ENCODE results near the gene NCR2. TPM values are rescaled to one million over a fixed set of nuclear protein-coding genes. Genes with fewer than 3 reads are reported as not detected.

Gene NCR2
- total and polyA plus RNA-seq, 9 of the 15 experiments (the other 6 are each of a cell fraction or from before 2014, with no cell fraction given) = not detected

- H3K36me3 ChIP-seq (ENCODE audit: control insufficient read depth, insufficient read depth, low read length) = no peaks in the 10 kb centered on the region
- H3K27ac ChIP-seq (ENCODE audit: extremely low read depth, low read depth, low read length) = no peak overlapping the region
- peak; percentile 69 to 78 (median 76) for DNase-seq (ENCODE audit: extremely low read depth in 1 of 4, low spot score in 3 of 4)
- no TSS peak for BruUV-seq (replicated peaks)
- H3K27me3 ChIP-seq (ENCODE audit: control insufficient read depth in 2 of 2, insufficient read depth in 2 of 2, low read length in 2 of 2) = peaks cover 23 to 31% of the 10 kb centered on the region in 2 experiments
- H3K9ac ChIP-seq (ENCODE audit: insufficient read depth in 1 of 2, low read depth in 2 of 2, low read length in 2 of 2) = no peak overlapping the region
- CTCF ChIA-PET (ENCODE audit: low intra/inter-chr PET ratio) = interaction anchor here (0.6 to 7.0 kb wide), 8 partner anchors 42 to 862 kb away, joined by 3 to 150 read pairs (median 4); no protein-coding TSS in a partner anchor
- peaks cover 0 to 11% of the 10 kb centered on the region in 2 experiments; a peak in 2 of 5 replicates for H3K4me1 ChIP-seq (replicated peaks in 1 of 2; ENCODE audit: control insufficient read depth in 2 of 2, insufficient read depth in 2 of 2, low read length in 2 of 2)
- H4K20me1 ChIP-seq (replicated peaks; ENCODE audit: control insufficient read depth, insufficient read depth, low read length) = peaks cover 8% of the 10 kb centered on the region; the same call in 1 of the 2 replicates
- ATAC-seq = peak; percentile 95
- in situ Hi-C loops (cut with MboI) = loop anchor here (10.0 kb wide), 1 partner anchor 227 kb away; no protein-coding TSS in a partner anchor
- H3K79me2 ChIP-seq (ENCODE audit: control insufficient read depth, insufficient read depth, low read length) = no peaks in the 10 kb centered on the region
- H3K9me1 ChIP-seq (ENCODE audit: control insufficient read depth, insufficient read depth, low read length) = no peaks in the 10 kb centered on the region
- no peak overlapping the region for H3K4me3 ChIP-seq
- FAIRE-seq = peak; percentile 37
- H2AFZ ChIP-seq (ENCODE audit: low read depth, low read length) = no peak overlapping the region
- H3K9me3 ChIP-seq (replicated peaks; ENCODE audit: control insufficient read depth, insufficient read depth, low read depth, low read length) = no peaks in the 10 kb centered on the region
- no peak overlapping the region for H3K4me2 ChIP-seq (ENCODE audit: insufficient read depth, low read length)
- POLR2A ChIA-PET = no interaction called here
- intact Hi-C loops (cut with micrococcal nuclease) = loop anchor here (2.0 to 5.0 kb wide), 3 partner anchors 95 to 410 kb away; partner anchors contain the start of gene FRS3
- 14% methylated on average over 2 of the region's 2 CpGs for WGBS (ENCODE audit: insufficient coverage, low coverage, missing lambda C conversion rate)
- TF ChIP-seq STAG1 (CRISPR knock-in tag; IDR thresholded peaks at IDR 0.05; ENCODE audit: borderline replicate concordance) (peak; percentile 87; the same call in 1 of the 2 replicates), EGR1 (conservative IDR thresholded peaks at IDR 0.05) (peak; percentile 64), MAZ (CRISPR knock-in tag; conservative IDR thresholded peaks at IDR 0.05 in 1 of 2, IDR thresholded peaks at IDR 0.05 in 1 of 2) (peak; percentile 40 to 43; a peak in 2 of 4 replicates), USF1 (CRISPR knock-in tag; IDR thresholded peaks at IDR 0.05) (no peak), RAD21 (CRISPR knock-in tag; conservative IDR thresholded peaks at IDR 0.05 in 1 of 2, IDR thresholded peaks at IDR 0.05 in 1 of 2) (peak; percentile 58 to 86), E2F1 (CRISPR knock-in tag; IDR thresholded peaks at IDR 0.05) (peak; percentile 40; the same call in 1 of the 2 replicates), RB1 (IDR thresholded peaks at IDR 0.05; ENCODE audit: low read depth) (no peak)
- TF ChIP-seq, protein P1, sequence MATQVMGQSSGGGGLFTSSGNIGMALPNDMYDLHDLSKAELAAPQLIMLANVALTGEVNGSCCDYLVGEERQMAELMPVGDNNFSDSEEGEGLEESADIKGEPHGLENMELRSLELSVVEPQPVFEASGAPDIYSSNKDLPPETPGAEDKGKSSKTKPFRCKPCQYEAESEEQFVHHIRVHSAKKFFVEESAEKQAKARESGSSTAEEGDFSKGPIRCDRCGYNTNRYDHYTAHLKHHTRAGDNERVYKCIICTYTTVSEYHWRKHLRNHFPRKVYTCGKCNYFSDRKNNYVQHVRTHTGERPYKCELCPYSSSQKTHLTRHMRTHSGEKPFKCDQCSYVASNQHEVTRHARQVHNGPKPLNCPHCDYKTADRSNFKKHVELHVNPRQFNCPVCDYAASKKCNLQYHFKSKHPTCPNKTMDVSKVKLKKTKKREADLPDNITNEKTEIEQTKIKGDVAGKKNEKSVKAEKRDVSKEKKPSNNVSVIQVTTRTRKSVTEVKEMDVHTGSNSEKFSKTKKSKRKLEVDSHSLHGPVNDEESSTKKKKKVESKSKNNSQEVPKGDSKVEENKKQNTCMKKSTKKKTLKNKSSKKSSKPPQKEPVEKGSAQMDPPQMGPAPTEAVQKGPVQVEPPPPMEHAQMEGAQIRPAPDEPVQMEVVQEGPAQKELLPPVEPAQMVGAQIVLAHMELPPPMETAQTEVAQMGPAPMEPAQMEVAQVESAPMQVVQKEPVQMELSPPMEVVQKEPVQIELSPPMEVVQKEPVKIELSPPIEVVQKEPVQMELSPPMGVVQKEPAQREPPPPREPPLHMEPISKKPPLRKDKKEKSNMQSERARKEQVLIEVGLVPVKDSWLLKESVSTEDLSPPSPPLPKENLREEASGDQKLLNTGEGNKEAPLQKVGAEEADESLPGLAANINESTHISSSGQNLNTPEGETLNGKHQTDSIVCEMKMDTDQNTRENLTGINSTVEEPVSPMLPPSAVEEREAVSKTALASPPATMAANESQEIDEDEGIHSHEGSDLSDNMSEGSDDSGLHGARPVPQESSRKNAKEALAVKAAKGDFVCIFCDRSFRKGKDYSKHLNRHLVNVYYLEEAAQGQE (IDR thresholded peaks at IDR 0.05; ENCODE audit: borderline replicate concordance) = peak; percentile 28; the same call in 1 of the 2 replicates
- TF ChIP-seq, protein P1 (CRISPR knock-in tag; IDR thresholded peaks at IDR 0.05; ENCODE audit: low read depth) = no peak
- TF ChIP-seq, protein P2, sequence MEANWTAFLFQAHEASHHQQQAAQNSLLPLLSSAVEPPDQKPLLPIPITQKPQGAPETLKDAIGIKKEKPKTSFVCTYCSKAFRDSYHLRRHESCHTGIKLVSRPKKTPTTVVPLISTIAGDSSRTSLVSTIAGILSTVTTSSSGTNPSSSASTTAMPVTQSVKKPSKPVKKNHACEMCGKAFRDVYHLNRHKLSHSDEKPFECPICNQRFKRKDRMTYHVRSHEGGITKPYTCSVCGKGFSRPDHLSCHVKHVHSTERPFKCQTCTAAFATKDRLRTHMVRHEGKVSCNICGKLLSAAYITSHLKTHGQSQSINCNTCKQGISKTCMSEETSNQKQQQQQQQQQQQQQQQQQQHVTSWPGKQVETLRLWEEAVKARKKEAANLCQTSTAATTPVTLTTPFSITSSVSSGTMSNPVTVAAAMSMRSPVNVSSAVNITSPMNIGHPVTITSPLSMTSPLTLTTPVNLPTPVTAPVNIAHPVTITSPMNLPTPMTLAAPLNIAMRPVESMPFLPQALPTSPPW (CRISPR knock-in tag; IDR thresholded peaks at IDR 0.05) = peak; percentile 78
Observed at GRCh38 chr6:41367700-41368099, 32.3 kb downstream of the NCR2 start.
